ENCODE data around the gene ARHGAP28. TPM values are rescaled to one million over a fixed set of nuclear protein-coding genes. Genes with fewer than 3 reads are reported as not detected.

The ARHGAP28 gene
- total and polyA plus RNA-seq, 2 of the 13 experiments (the other 11 are each of a cell fraction or from before 2014, with no cell fraction given) = not detected

DNA sequence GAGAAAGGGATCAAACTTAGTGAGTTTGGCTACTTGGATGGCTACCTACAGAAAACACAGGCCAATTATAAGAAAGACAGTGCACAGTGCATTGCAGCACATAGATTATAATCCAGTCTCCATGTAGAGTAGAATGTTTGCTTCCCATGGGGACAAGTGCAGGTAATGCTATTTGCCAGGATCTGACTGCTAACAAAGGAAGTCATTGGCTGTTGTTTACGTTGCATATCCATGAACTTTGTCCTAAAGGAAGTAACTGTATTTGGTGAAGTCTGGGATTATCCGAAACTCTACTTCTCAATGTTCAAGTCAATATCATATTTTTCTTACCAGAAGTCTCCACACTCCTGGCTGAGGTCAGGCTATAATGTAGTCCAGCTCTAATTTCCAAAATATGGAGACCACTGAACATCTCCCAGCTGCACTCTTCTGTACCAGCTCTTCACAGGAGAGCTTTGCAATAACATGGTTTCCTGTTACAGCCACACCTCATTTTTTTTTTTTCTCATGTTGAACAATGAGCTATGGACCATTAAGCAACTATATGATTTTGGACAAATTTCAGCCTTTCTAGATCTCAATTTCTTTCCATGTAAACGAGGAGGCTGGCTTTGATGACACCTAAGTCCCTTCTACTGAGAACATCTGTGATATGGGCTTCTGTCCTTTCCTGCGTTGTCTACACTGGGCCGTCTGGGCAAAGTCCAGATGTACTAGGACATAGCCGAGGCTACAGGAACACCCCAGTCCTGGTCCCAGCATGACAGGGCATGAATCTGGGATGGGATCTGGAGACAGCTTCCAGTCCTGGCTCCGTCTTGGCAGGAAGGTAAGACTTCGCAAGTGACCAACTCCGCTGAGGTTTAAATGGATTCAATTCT is 233.3 kb downstream of the ARHGAP28 start (continued):
- TF ChIP-seq ZNF407 (CRISPR knock-in tag; IDR thresholded peaks at IDR 0.05; ENCODE audit: not compliant biosample characterization) (no peak), ZFX (CRISPR knock-in tag; IDR thresholded peaks at IDR 0.05; ENCODE audit: low read depth) (no peak), ZNF878 (CRISPR knock-in tag; IDR thresholded peaks at IDR 0.05) (no peak), SRSF9 (IDR thresholded peaks at IDR 0.05; ENCODE audit: borderline replicate concordance, insufficient read depth, low read depth, low read length, poor library complexity, severe bottlenecking) (no peak), HNRNPH1 (optimal IDR thresholded peaks at IDR 0.05; ENCODE audit: low read depth, low read length) (no peak), TFE3 (CRISPR knock-in tag; IDR thresholded peaks at IDR 0.05) (no peak), GTF3A (CRISPR knock-in tag; conservative IDR thresholded peaks at IDR 0.05) (no peak), THAP7 (CRISPR knock-in tag; IDR thresholded peaks at IDR 0.05) (no peak), SP5 (CRISPR knock-in tag; IDR thresholded peaks at IDR 0.05; ENCODE audit: borderline replicate concordance, low read depth) (no peak), DNMT3B (CRISPR knock-in tag; conservative IDR thresholded peaks at IDR 0.05) (no peak), ZNF556 (CRISPR knock-in tag; IDR thresholded peaks at IDR 0.05; ENCODE audit: borderline replicate concordance) (no peak), EP300 (IDR thresholded peaks at IDR 0.05; ENCODE audit: low read depth in 2 of 2, low read length in 2 of 2) (peak in 1 of 2 experiments; percentile 69; a peak in 2 of 4 replicates), EP300 (CRISPR knock-in tag; IDR thresholded peaks at IDR 0.05; ENCODE audit: borderline replicate concordance) (no peak), SATB2 (CRISPR knock-in tag; IDR thresholded peaks at IDR 0.05) (no peak), CEBPG (CRISPR knock-in tag; IDR thresholded peaks at IDR 0.05) (no peak), RFX3 (CRISPR knock-in tag; IDR thresholded peaks at IDR 0.05) (no peak), ZNF17 (CRISPR knock-in tag; IDR thresholded peaks at IDR 0.05) (no peak)
- TF ChIP-seq, protein P1, sequence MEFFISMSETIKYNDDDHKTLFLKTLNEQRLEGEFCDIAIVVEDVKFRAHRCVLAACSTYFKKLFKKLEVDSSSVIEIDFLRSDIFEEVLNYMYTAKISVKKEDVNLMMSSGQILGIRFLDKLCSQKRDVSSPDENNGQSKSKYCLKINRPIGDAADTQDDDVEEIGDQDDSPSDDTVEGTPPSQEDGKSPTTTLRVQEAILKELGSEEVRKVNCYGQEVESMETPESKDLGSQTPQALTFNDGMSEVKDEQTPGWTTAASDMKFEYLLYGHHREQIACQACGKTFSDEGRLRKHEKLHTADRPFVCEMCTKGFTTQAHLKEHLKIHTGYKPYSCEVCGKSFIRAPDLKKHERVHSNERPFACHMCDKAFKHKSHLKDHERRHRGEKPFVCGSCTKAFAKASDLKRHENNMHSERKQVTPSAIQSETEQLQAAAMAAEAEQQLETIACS (CRISPR knock-in tag; IDR thresholded peaks at IDR 0.05) = no peak

Measured in HepG2 (cell line).